Right lobe of liver (tissue), 6 donors: ENCODE data around the gene HHAT. TPM values are rescaled to one million over a fixed set of nuclear protein-coding genes. Genes with fewer than 3 reads are reported as not detected.

Source experiments
- ATAC-seq, 4 donors: fragments of 200-7000 bp; cut with Tn5 transposase; one replicate each; pipeline ENCODE4 v1.9.1; 2020; ENCODE audit warnings: mild to moderate bottlenecking in 4 of 4, moderate library complexity in 4 of 4
- DNase-seq, 3 donors: peaks; one replicate each; pipeline ENCODE4 v3.0.0-alpha.2; 2020
- H3K27ac ChIP-seq, 3 donors: fragments of 200-600 bp; one replicate each; pipeline ENCODE4 v1.8.0; 2022
- H3K27me3 ChIP-seq, 2 donors: fragments of 200-600 bp; one replicate each; pipeline ENCODE4 v1.8.0; 2022
- H3K36me3 ChIP-seq, 4 donors: fragments of 200-600 bp; sonication (generic) in 1 of 4; one replicate each; pipeline versions ENCODE4 v1.5.1 to v1.8.0; 2017 to 2022; ENCODE audit warnings: control low read depth in 1 of 4
- H3K4me1 ChIP-seq, 4 donors: fragments of 200-600 bp; sonication (generic) in 1 of 4; one replicate each; pipeline versions ENCODE4 v1.5.1 to v1.8.0; 2017 to 2022; ENCODE audit warnings: control low read depth in 1 of 4
- H3K4me3 ChIP-seq, 3 donors: fragments of 200-600 bp; one replicate each; pipeline ENCODE4 v1.8.0; 2022
- H3K9me3 ChIP-seq, 4 donors: fragments of 200-600 bp; sonication (generic) in 1 of 4; one replicate each; pipeline versions ENCODE4 v1.5.1 to v1.8.0; 2017 to 2022; ENCODE audit warnings: control low read depth in 1 of 4
- CTCF ChIP-seq, 4 donors: fragments of 200-600 bp in 3 of 4; fragments of 450-650 bp in 1 of 4; IDR thresholded peaks; one replicate each; pipeline versions ENCODE4 v1.5.1 to v1.8.0; 2016 to 2022; ENCODE audit warnings: antibody characterized with exemption in 4 of 4, mild to moderate bottlenecking in 2 of 4
- POLR2A ChIP-seq: fragments of 450-650 bp; IDR thresholded peaks from one replicate; pipeline ENCODE4 v1.6.1; 2017; ENCODE audit warnings: antibody characterized with exemption, mild to moderate bottlenecking
- WGBS: methylation state at CpG from one replicate; pipeline ENCODE4 v1.1.6; 2018; ENCODE audit warnings: low coverage, low lambda C conversion rate; ENCODE audit not compliant: insufficient coverage; ENCODE audit errors: missing lambda C conversion rate; 5-methylcytosine and 5-hydroxymethylcytosine counted together
- intact Hi-C, 2 donors: fragments of 100-400 bp; cut with DNase I; formaldehyde crosslinking; loops; one replicate each; pipeline versions ENCODE4 v1.11.2 to v1.14.1; 2022
- total RNA-seq, 6 experiments: library from RNA; depleted of rRNA in 2 of 6; stranded (reverse); fragments of >200 nt in 2 of 6; fragmentation: NEBNext Ultra II Directional in 3 of 6; extraction: Animal tissue kit (Norgen Biotek cat#: 25700) in 3 of 6; gene quantifications; one replicate each; pipeline versions ENCODE4 v1.1.0 to v1.2.4, GENCODE V29; 2016 to 2023
- donor health status: DM: no; HTN: yes; CAD: no.
- donor health status: DM: no; HTN: no; CAD: no.
- donor health status: DM: no; HTN: no; CAD: no.
- donor health status: DM: no; HTN: yes; CAD: no.
- donor health status: DM: no; HTN: yes; CAD: no.

HHAT gene
- total RNA-seq, 6 experiments from 2014 or later, result 2.2 to 4.1 (median 2.7) TPM

GRCh38 chr1:210532223-210532598, 203.5 kb downstream of the HHAT start:
- no peaks in the 10 kb centered on the region for H3K27me3 ChIP-seq
- no peak overlapping the region for H3K27ac ChIP-seq
- WGBS, result 63% methylated on average over 1 of the region's 1 CpG
- H3K4me1 ChIP-seq, result no peaks in the 10 kb centered on the region
- intact Hi-C loops, result no loop called here
- H3K9me3 ChIP-seq, result no peaks in the 10 kb centered on the region
- ATAC-seq (no peak), DNase-seq (no peak)
- no peak for TF ChIP-seq POLR2A
- no peak for TF ChIP-seq CTCF (IDR thresholded peaks at IDR 0.05)
- no peaks in the 10 kb centered on the region for H3K36me3 ChIP-seq
- H3K4me3 ChIP-seq, result no peak overlapping the region

- Histone ChIP-seq H3K27ac (no peak overlapping the region), H3K36me3 (no peaks in the 10 kb centered on the region), H3K27me3 (no peaks in the 10 kb centered on the region), H3K9me3 (no peaks in the 10 kb centered on the region), H3K4me1 (no peaks in the 10 kb centered on the region), H3K4me3 (no peak overlapping the region)
- intact Hi-C loops, result no loop called here
- 50% methylated on average over 1 of the region's 4 CpGs for WGBS
- TF ChIP-seq CTCF (IDR thresholded peaks at IDR 0.05), result no peak
- no peak for TF ChIP-seq POLR2A
- DNase-seq (no peak), ATAC-seq (no peak)
Observed at GRCh38 chr1:210535761-210536160, 207.1 kb downstream of the HHAT start.

- Histone ChIP-seq H3K27ac (no peak overlapping the region), H3K9me3 (no peaks in the 10 kb centered on the region), H3K27me3 (no peaks in the 10 kb centered on the region), H3K4me1 (no peaks in the 10 kb centered on the region), H3K4me3 (no peak overlapping the region), H3K36me3 (no peaks in the 10 kb centered on the region)
- DNase-seq (no peak), ATAC-seq (no peak)
- 39% methylated on average over 4 of the region's 4 CpGs for WGBS
- intact Hi-C loops, result no loop called here
- TF ChIP-seq POLR2A, result no peak
- TF ChIP-seq CTCF (IDR thresholded peaks at IDR 0.05), result no peak
Observed at GRCh38 chr1:210536254-210536961, 207.7 kb downstream of the HHAT start.

- H3K36me3 ChIP-seq, result no peaks in the 10 kb centered on the region
- no peak overlapping the region for H3K4me3 ChIP-seq
- intact Hi-C loops, result no loop called here
- H3K27ac ChIP-seq, result no peak overlapping the region
- no peaks in the 10 kb centered on the region for H3K4me1 ChIP-seq
- ATAC-seq (no peak), DNase-seq (no peak)
- no peaks in the 10 kb centered on the region for H3K27me3 ChIP-seq
- TF ChIP-seq POLR2A, result no peak
- no peak for TF ChIP-seq CTCF (IDR thresholded peaks at IDR 0.05)
- 64% methylated on average over 3 of the region's 3 CpGs for WGBS
- H3K9me3 ChIP-seq, result no peaks in the 10 kb centered on the region
Observed at GRCh38 chr1:210540288-210540687, 211.6 kb downstream of the HHAT start.
